ENCODE results near the gene PRR29. TPM values are rescaled to one million over a fixed set of nuclear protein-coding genes. Genes with fewer than 3 reads are reported as not detected.

The PRR29 gene
- total and polyA plus RNA-seq, 4 donors = 0.02 to 0.35 (median 0.14) TPM; not detected in 1

- no peak for TF ChIP-seq ZBTB33 (IDR thresholded peaks at IDR 0.05)
Measured at GRCh38 chr17:64008346-64008745, 10.2 kb downstream of the PRR29 start (continued).

- WGBS = 69% methylated on average over 4 of the region's 4 CpGs
- TF ChIP-seq FOXA1 (IDR thresholded peaks at IDR 0.05) (no peak), NR2F2 (IDR thresholded peaks at IDR 0.05) (no peak), HNF4G (IDR thresholded peaks at IDR 0.05) (no peak), SP1 (IDR thresholded peaks at IDR 0.05) (no peak), EGR1 (IDR thresholded peaks at IDR 0.05; ENCODE audit: low read depth in 2 of 2) (no peak), GABPA (IDR thresholded peaks at IDR 0.05 in 1 of 2, conservative IDR thresholded peaks at IDR 0.05 in 1 of 2) (no peak), YY1 (IDR thresholded peaks at IDR 0.05) (no peak), MAX (IDR thresholded peaks at IDR 0.05) (no peak), RXRA (IDR thresholded peaks at IDR 0.05) (no peak), ZBTB33 (IDR thresholded peaks at IDR 0.05) (no peak), HNF4A (conservative IDR thresholded peaks at IDR 0.05) (no peak), ATF3 (IDR thresholded peaks at IDR 0.05) (no peak)
- Histone ChIP-seq H3K9me3 (ENCODE audit: control insufficient read depth in 4 of 4, low read length in 3 of 4) (no peaks in the 10 kb centered on the region), H3K27ac (ENCODE audit: low read depth in 1 of 2, low read length in 2 of 2) (no peak overlapping the region), H3K36me3 (ENCODE audit: control insufficient read depth in 4 of 4, insufficient read depth in 3 of 4, low read depth in 1 of 4, low read length in 3 of 4) (peaks cover 0 to 3% (median 0%) of the 10 kb centered on the region in 4 donors), H3K4me3 (ENCODE audit: low read depth in 1 of 3, low read length in 3 of 3) (no peak overlapping the region), H3K27me3 (ENCODE audit: control insufficient read depth in 4 of 4, insufficient read depth in 4 of 4, low read length in 3 of 4) (no peaks in the 10 kb centered on the region), H3K4me1 (ENCODE audit: control insufficient read depth in 4 of 4, insufficient read depth in 4 of 4, low read length in 3 of 4) (peaks cover 0 to 8% (median 0%) of the 10 kb centered on the region in 4 donors), H3K9ac (ENCODE audit: low read depth in 1 of 2, low read length in 2 of 2) (no peak overlapping the region)
- DNase-seq (ENCODE audit: low spot score) = no peak
Measured at GRCh38 chr17:64008830-64009229, 10.7 kb downstream of the PRR29 start.

- H3K4me3 ChIP-seq (ENCODE audit: low read depth in 1 of 3, low read length in 3 of 3) = no peak overlapping the region
- H3K27ac ChIP-seq (ENCODE audit: low read depth in 1 of 2, low read length in 2 of 2) = peak overlapping the region in 1 of 2 donors; percentile 2
- H3K36me3 ChIP-seq (ENCODE audit: control insufficient read depth in 4 of 4, insufficient read depth in 3 of 4, low read depth in 1 of 4, low read length in 3 of 4) = no peaks in the 10 kb centered on the region
- H3K27me3 ChIP-seq (ENCODE audit: control insufficient read depth in 4 of 4, insufficient read depth in 4 of 4, low read length in 3 of 4) = no peaks in the 10 kb centered on the region
- H3K9me3 ChIP-seq (ENCODE audit: control insufficient read depth in 4 of 4, low read length in 3 of 4) = no peaks in the 10 kb centered on the region
- H3K9ac ChIP-seq (ENCODE audit: low read depth in 1 of 2, low read length in 2 of 2) = no peak overlapping the region
- peaks cover 0 to 8% (median 0%) of the 10 kb centered on the region in 4 donors for H3K4me1 ChIP-seq (ENCODE audit: control insufficient read depth in 4 of 4, insufficient read depth in 4 of 4, low read length in 3 of 4)
- 63% methylated on average over 8 of the region's 8 CpGs for WGBS
- DNase-seq (ENCODE audit: low spot score) = no peak
- TF ChIP-seq RAD21 (IDR thresholded peaks at IDR 0.05) (no peak), HNF4A (conservative IDR thresholded peaks at IDR 0.05) (no peak), ZBTB33 (IDR thresholded peaks at IDR 0.05) (no peak), HNF4G (IDR thresholded peaks at IDR 0.05) (no peak), NR2F2 (IDR thresholded peaks at IDR 0.05) (no peak), MAX (IDR thresholded peaks at IDR 0.05) (no peak), FOXA1 (IDR thresholded peaks at IDR 0.05) (no peak), ATF3 (IDR thresholded peaks at IDR 0.05) (no peak), REST (IDR thresholded peaks at IDR 0.05) (no peak), TAF1 (conservative IDR thresholded peaks at IDR 0.05) (no peak), FOXA2 (IDR thresholded peaks at IDR 0.05) (no peak), EGR1 (IDR thresholded peaks at IDR 0.05; ENCODE audit: low read depth in 2 of 2) (no peak), SP1 (IDR thresholded peaks at IDR 0.05) (no peak)
Measured at GRCh38 chr17:64009571-64010402, 11.6 kb downstream of the PRR29 start.
